K562 (cell line): ENCODE data around the gene PPIF. TPM values are rescaled to one million over a fixed set of nuclear protein-coding genes. Genes with fewer than 3 reads are reported as not detected.

Experiments
- ATAC-seq: fragments of 200-7000 bp; cut with Tn5 transposase; 3 replicates; pipeline ENCODE4 v1.9.1; 2020; ENCODE audit warnings: moderate library complexity
- BruUV-seq: library from RNA; stranded (reverse); fragments of 400-500 nt; replicated peaks from 2 replicates; lab custom pipeline; 2021; lab: Mats Ljungman, UMichigan
- CTCF ChIA-PET: fragments of 300-600 bp; formaldehyde crosslinking; extraction: SDS; loops from one replicate; lab custom pipeline; 2021; ENCODE audit warnings: low intra/inter-chr PET ratio; lab: Yijun Ruan, JAX
- POLR2A ChIA-PET: fragments of 300-600, 350-650 bp; sonication (Branson Sonifier 250); formaldehyde crosslinking; extraction: SDS; loops from one replicate; lab custom pipeline; 2021; ENCODE audit warnings: antibody characterized with exemption, inconsistent platforms; lab: Yijun Ruan, JAX
- DNase-seq, 4 experiments: peaks; one replicate each; pipeline versions ENCODE4 v3.0.0 to v3.0.0-alpha.2; 2011 to 2018; ENCODE audit warnings: low spot score in 3 of 4, mixed read lengths in 3 of 4; ENCODE audit errors: extremely low read depth in 1 of 4
- FAIRE-seq: peaks from 2 replicates; lab custom pipeline; 2011; peaks lifted over from hg19 to GRCh38; lab: Jason Lieb, UNC
- H2AFZ ChIP-seq: 2 replicates; pipeline ENCODE4 v1.6.0; 2011; ENCODE audit warnings: low read depth, low read length, control low read depth, inconsistent platforms
- H3K27ac ChIP-seq: fragments of 200-600 bp; 3 replicates; pipeline ENCODE4 v1.8.0; 2011; ENCODE audit warnings: low read depth, mild to moderate bottlenecking, control low read depth, inconsistent platforms, low read length, moderate library complexity, mixed read lengths; ENCODE audit errors: extremely low read depth
- H3K27me3 ChIP-seq, 2 experiments: fragments of 300-600 bp in 1 of 2; 2 replicates in 1 of 2; 3 replicates in 1 of 2; pipeline versions ENCODE4 v1.6.0 to v1.8.0; 2011; ENCODE audit warnings: inconsistent platforms in 2 of 2, low read length in 2 of 2, mild to moderate bottlenecking in 1 of 2, mixed read lengths in 1 of 2, moderate library complexity in 1 of 2; ENCODE audit not compliant: control insufficient read depth in 2 of 2, insufficient read depth in 2 of 2
- H3K36me3 ChIP-seq: fragments of 300-600 bp; 3 replicates; pipeline ENCODE4 v1.8.0; 2011; ENCODE audit warnings: mild to moderate bottlenecking, low read length, inconsistent platforms; ENCODE audit not compliant: control insufficient read depth, insufficient read depth
- H3K4me1 ChIP-seq, 2 experiments: fragments of 200-600 bp in 1 of 2; replicated peaks in 1 of 2; 2 replicates in 1 of 2; 3 replicates in 1 of 2; pipeline versions ENCODE4 v1.5.1 to v1.8.0; 2011; ENCODE audit warnings: inconsistent platforms in 2 of 2, low read length in 2 of 2, mild to moderate bottlenecking in 1 of 2, mixed read lengths in 1 of 2, moderate library complexity in 1 of 2; ENCODE audit not compliant: control insufficient read depth in 2 of 2, insufficient read depth in 2 of 2
- H3K4me2 ChIP-seq: 2 replicates; pipeline ENCODE4 v1.6.1; 2011; ENCODE audit warnings: low read length, control low read depth, inconsistent platforms, mixed read lengths; ENCODE audit not compliant: insufficient read depth
- H3K4me3 ChIP-seq: fragments of 200-600 bp; sonication (generic), shearing (Covaris generic); 2 replicates; pipeline ENCODE4 v1.5.1; 2016; ENCODE audit warnings: control low read depth, inconsistent platforms
- H3K79me2 ChIP-seq: fragments of 200-600 bp; 3 replicates; pipeline ENCODE4 v1.8.0; 2011; ENCODE audit warnings: low read length, inconsistent platforms; ENCODE audit not compliant: control insufficient read depth, insufficient read depth
- H3K9ac ChIP-seq, 2 experiments: 2 replicates each; pipeline versions ENCODE4 v1.6.0 to v1.6.1; 2011; ENCODE audit warnings: low read depth in 2 of 2, low read length in 2 of 2, control low read depth in 1 of 2, inconsistent platforms in 1 of 2, mild to moderate bottlenecking in 1 of 2, mixed read lengths in 1 of 2; ENCODE audit not compliant: insufficient read depth in 1 of 2
- H3K9me1 ChIP-seq: one replicate; pipeline ENCODE4 v1.6.0; 2011; ENCODE audit warnings: inconsistent platforms, mild to moderate bottlenecking, low read length, moderate library complexity; ENCODE audit not compliant: control insufficient read depth, insufficient read depth
- H3K9me3 ChIP-seq: replicated peaks from 2 replicates; pipeline ENCODE4 v1.5.1; 2011; ENCODE audit warnings: low read depth, low read length, inconsistent platforms; ENCODE audit not compliant: control insufficient read depth, insufficient read depth
- H4K20me1 ChIP-seq: replicated peaks from 2 replicates; pipeline ENCODE4 v1.6.1; 2011; ENCODE audit warnings: low read length, inconsistent platforms, mixed read lengths; ENCODE audit not compliant: control insufficient read depth, insufficient read depth
- CBX8 ChIP-seq: fragments of 200-600 bp; sonication (generic); IDR thresholded peaks from 2 replicates; pipeline ENCODE4 v1.6.1; 2012; ENCODE audit warnings: borderline replicate concordance, mixed run types, low read depth, mild to moderate bottlenecking, moderate library complexity, mixed read lengths, low read length, control low read depth, inconsistent platforms; ENCODE audit not compliant: poor library complexity, severe bottlenecking; ENCODE audit errors: extremely low read depth
- GATA2 ChIP-seq: sonication (generic); formaldehyde crosslinking; IDR thresholded peaks from 2 replicates; pipeline ENCODE4 v1.4.0; 2020; ENCODE audit warnings: mild to moderate bottlenecking, missing genetic modification reagents
- MTF1 ChIP-seq: fragments of 250-450 bp; sonication (Bioruptor Pico); IDR thresholded peaks from 2 replicates; pipeline ENCODE4 v1.9.0; 2021; ENCODE audit warnings: moderate library complexity, mild to moderate bottlenecking, inconsistent platforms, borderline replicate concordance
- POLR2AphosphoS5 ChIP-seq: IDR thresholded peaks from 2 replicates; pipeline ENCODE4 v1.6.1; 2011; ENCODE audit warnings: mild to moderate bottlenecking, low read depth, low read length, moderate library complexity; ENCODE audit not compliant: control insufficient read depth, insufficient read depth
- RBM25 ChIP-seq: fragments of 200-400 bp; formaldehyde crosslinking; IDR thresholded peaks from 2 replicates; pipeline ENCODE4 v1.6.1; 2018; ENCODE audit warnings: low read length, low read depth, moderate library complexity; ENCODE audit not compliant: severe bottlenecking
- RFX1 ChIP-seq: fragments of 450-650 bp; IDR thresholded peaks from 2 replicates; pipeline ENCODE4 v1.6.1; 2016; ENCODE audit warnings: mild to moderate bottlenecking, moderate library complexity
- RFX5 ChIP-seq: IDR thresholded peaks from 2 replicates; pipeline ENCODE4 v1.6.1; 2011; ENCODE audit warnings: low read depth, mild to moderate bottlenecking, improper control_type of control experiment, low read length
- SIRT6 ChIP-seq: IDR thresholded peaks from one replicate; pipeline ENCODE4 v1.6.1; 2012; ENCODE audit warnings: low read depth, mild to moderate bottlenecking, control low read depth, inconsistent platforms, low read length, moderate library complexity
- TSC22D4 ChIP-seq: fragments of 450-650 bp; IDR thresholded peaks from 2 replicates; pipeline ENCODE4 v1.6.1; 2016; ENCODE audit warnings: missing genetic modification characterization, missing biosample characterization, control low read depth
- WGBS: fragments of 100-300 bp; shearing (Covaris generic); methylation state at CpG from one replicate; pipeline ENCODE4 v1.1.6; 2016; ENCODE audit warnings: low coverage, mixed read lengths; ENCODE audit not compliant: insufficient coverage; ENCODE audit errors: missing lambda C conversion rate; 5-methylcytosine and 5-hydroxymethylcytosine counted together
- in situ Hi-C: fragments of 300-500 bp; cut with MboI; formaldehyde crosslinking; loops from 4 replicates; pipeline ENCODE4 v1.15.0; 2018; ENCODE audit warnings: inconsistent platforms, mixed read lengths
- intact Hi-C: fragments of 100-400 bp; cut with micrococcal nuclease; formaldehyde crosslinking; loops from 2 replicates; pipeline ENCODE4 v1.14.2; 2022
- polyA plus RNA-seq, 8 experiments: library from polyadenylated mRNA; depleted of rRNA in 4 of 8; stranded (reverse) in 5 of 8; unstranded in 3 of 8; fragments of >200 nt; fragmentation: Nextera tagmentation in 2 of 8; fragmentation: Illumina TruSeq in 1 of 8; extraction: Ambion mirVana in 2 of 8; extraction: Trizol in 1 of 8; gene quantifications; 2 replicates each; pipeline versions ENCODE4 v1.2.1 to v1.2.3, GENCODE V29; 2011 to 2014; ENCODE audit warnings: inconsistent platforms in 1 of 8, missing spikeins in 1 of 8
- total RNA-seq, 7 experiments: library from RNA; depleted of rRNA in 6 of 7; stranded (reverse); fragments of >200 nt in 6 of 7; fragmentation: Illumina TruSeq in 2 of 7; extraction: Trizol in 2 of 7; gene quantifications; 2 replicates each; pipeline versions ENCODE4 v1.2.1 to v1.2.3, GENCODE V29; 2011 to 2021; ENCODE audit warnings: low replicate concordance in 1 of 7
- TF ChIP-seq, protein P1 (sequence below): conservative IDR thresholded peaks from 2 replicates; pipeline ENCODE4 v1.6.1; 2011; ENCODE audit warnings: low read depth, mild to moderate bottlenecking, low read length; ENCODE audit not compliant: control insufficient read depth

Gene PPIF
- total and polyA plus RNA-seq, 9 of the 15 experiments (the other 6 are each of a cell fraction or from before 2014, with no cell fraction given), result 40.9 to 287 (median 117) TPM

DNA sequence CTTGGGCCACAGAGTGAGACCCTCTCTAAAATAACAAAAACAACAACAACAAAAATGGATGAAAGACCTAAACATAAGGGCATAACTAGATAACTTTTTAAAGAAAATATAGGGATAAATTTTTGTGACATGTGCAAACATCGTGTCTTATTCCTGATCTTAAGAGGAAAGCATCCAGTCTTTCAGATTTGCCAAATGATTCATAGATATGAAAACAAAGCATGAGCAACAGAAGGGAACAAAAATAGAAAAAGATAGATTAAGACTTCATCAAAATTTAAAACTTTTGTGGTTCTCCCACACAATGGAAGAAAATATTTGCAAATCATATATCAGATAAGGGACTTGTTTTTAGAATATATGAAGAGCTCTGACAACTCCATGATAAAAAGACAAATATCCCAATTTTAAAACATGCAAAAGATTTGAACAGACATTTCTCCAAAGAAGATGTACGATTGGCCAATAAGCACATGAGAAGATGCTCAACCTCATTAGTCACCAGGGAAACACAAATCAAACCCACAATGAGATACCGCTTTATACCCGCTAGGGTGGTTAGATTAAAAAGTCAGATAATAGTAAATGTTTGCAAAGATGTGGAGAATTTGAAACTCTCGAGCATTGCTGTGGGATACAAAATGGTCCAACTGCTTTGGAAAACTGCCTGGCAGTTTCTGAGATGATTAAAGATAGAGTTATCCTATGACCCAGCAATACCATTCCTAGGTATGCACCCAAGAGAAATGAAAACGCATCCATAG is 20.3 kb downstream of the PPIF start:
- H3K9ac ChIP-seq, result no peak overlapping the region
- in situ Hi-C loops (no loop called here), intact Hi-C loops (no loop called here)
- H2AFZ ChIP-seq, result no peak overlapping the region
- no peaks in the 10 kb centered on the region for H3K36me3 ChIP-seq
- ChIA-PET POLR2A (no interaction called here), CTCF (no interaction called here)
- no peak overlapping the region for H3K4me3 ChIP-seq
- no peaks in the 10 kb centered on the region for H3K9me3 ChIP-seq
- FAIRE-seq (no peak), DNase-seq (no peak), ATAC-seq (no peak)
- no peaks in the 10 kb centered on the region for H3K4me1 ChIP-seq
- H3K9me1 ChIP-seq, result no peaks in the 10 kb centered on the region
- no peak overlapping the region for H3K27ac ChIP-seq
- no peaks in the 10 kb centered on the region for H3K79me2 ChIP-seq
- H4K20me1 ChIP-seq, result no peaks in the 10 kb centered on the region
- H3K4me2 ChIP-seq, result no peak overlapping the region
- WGBS, result 2% methylated on average over 6 of the region's 6 CpGs
- BruUV-seq, result no TSS peak
- H3K27me3 ChIP-seq, result peaks cover 4% of the 10 kb centered on the region in 2 experiments; a peak in 3 of 5 replicates
- peak; percentile 88 for TF ChIP-seq RFX5
- TF ChIP-seq RFX1, result peak; percentile 42
- TF ChIP-seq GATA2 (CRISPR knock-in tag), result no peak

DNA sequence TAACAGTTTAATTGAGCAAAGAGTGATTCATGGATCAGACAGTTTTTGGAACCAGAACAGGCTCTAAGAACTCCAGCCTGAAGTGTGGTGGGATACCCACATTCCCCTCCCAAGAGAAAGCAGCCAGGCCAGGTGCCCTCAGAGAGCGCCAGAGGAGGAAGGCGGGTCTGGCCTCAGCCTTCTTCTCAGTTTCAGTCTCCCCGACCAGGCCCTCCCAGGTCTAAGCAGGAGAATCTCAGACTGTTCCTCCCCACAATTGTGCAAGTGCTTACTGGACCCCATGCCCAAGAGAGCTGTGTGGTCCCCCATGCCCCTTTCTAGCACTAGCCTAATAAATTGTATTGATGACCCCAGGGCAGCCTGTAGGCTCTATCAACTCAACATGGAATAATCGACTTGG is 25.6 kb downstream of the PPIF start:
- FAIRE-seq, result no peak

More for the DNA sequence above, 25.6 kb downstream of the PPIF start:
- Histone ChIP-seq H3K36me3 (no peaks in the 10 kb centered on the region), H3K4me3 (no peak overlapping the region), H3K9me1 (no peaks in the 10 kb centered on the region), H3K9ac (no peak overlapping the region), H3K27ac (no peak overlapping the region), H3K9me3 (no peaks in the 10 kb centered on the region; the same call in 1 of the 2 replicates), H4K20me1 (no peaks in the 10 kb centered on the region), H3K79me2 (no peaks in the 10 kb centered on the region), H3K4me2 (no peak overlapping the region), H2AFZ (no peak overlapping the region), H3K27me3 (peaks cover 0 to 7% of the 10 kb centered on the region in 2 experiments; a peak in 2 of 5 replicates), H3K4me1 (peaks cover 6 to 8% of the 10 kb centered on the region in 2 experiments; a peak in 4 of 5 replicates)
- ChIA-PET POLR2A (no interaction called here), CTCF (no interaction called here)
- no peak for DNase-seq
- BruUV-seq, result no TSS peak
- intact Hi-C loops, result no loop called here
- WGBS, result 0% methylated on average over 4 of the region's 4 CpGs
- in situ Hi-C loops, result no loop called here
- no peak for ATAC-seq
- TF ChIP-seq MTF1 (CRISPR knock-in tag) (no peak), POLR2AphosphoS5 (no peak), SIRT6 (no peak), TSC22D4 (tag) (no peak), RBM25 (no peak), CBX8 (no peak)
- TF ChIP-seq, protein P1, sequence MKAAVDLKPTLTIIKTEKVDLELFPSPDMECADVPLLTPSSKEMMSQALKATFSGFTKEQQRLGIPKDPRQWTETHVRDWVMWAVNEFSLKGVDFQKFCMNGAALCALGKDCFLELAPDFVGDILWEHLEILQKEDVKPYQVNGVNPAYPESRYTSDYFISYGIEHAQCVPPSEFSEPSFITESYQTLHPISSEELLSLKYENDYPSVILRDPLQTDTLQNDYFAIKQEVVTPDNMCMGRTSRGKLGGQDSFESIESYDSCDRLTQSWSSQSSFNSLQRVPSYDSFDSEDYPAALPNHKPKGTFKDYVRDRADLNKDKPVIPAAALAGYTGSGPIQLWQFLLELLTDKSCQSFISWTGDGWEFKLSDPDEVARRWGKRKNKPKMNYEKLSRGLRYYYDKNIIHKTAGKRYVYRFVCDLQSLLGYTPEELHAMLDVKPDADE, result no peak
